H1 (cell line): Measurements from ENCODE around the gene SHISA9. TPM values are rescaled to one million over a fixed set of nuclear protein-coding genes. Genes with fewer than 3 reads are reported as not detected.

Experiments
- CTCF ChIA-PET: fragments of 300-600 bp; sonication (Branson Sonifier 250); formaldehyde crosslinking; loops from one replicate; lab custom pipeline; 2021; ENCODE audit not compliant: partially characterized antibody; lab: Charles Lee
- POLR2A ChIA-PET: fragments of 300-600 bp; sonication (Branson Sonifier 250); formaldehyde crosslinking; loops from one replicate; lab custom pipeline; 2021; ENCODE audit warnings: inconsistent platforms; ENCODE audit not compliant: partially characterized antibody; lab: Charles Lee
- DNase-seq, 2 experiments: peaks; one replicate each; pipeline versions ENCODE4 v3.0.0 to v3.0.0-alpha.2; 2010 to 2022; ENCODE audit warnings: low spot score in 2 of 2, low read depth in 1 of 2, mixed read lengths in 1 of 2
- FAIRE-seq: peaks from 2 replicates; lab custom pipeline; 2011; peaks lifted over from hg19 to GRCh38; lab: Jason Lieb, UNC
- H2AFZ ChIP-seq: 2 replicates; pipeline ENCODE4 v1.8.1; 2012; ENCODE audit warnings: low read length, inconsistent platforms
- H2AK5ac ChIP-seq: 2 replicates; pipeline ENCODE4 v1.6.1; 2013; ENCODE audit warnings: low read depth, low read length
- H2BK120ac ChIP-seq: replicated peaks from 2 replicates; pipeline ENCODE3; 2013; ENCODE audit warnings: low read depth, low read length, inconsistent platforms
- H2BK12ac ChIP-seq: 2 replicates; pipeline ENCODE4 v1.6.1; 2013; ENCODE audit warnings: low read depth, low read length
- H2BK15ac ChIP-seq: 2 replicates; pipeline ENCODE4 v1.6.1; 2013; ENCODE audit warnings: low read length
- H2BK20ac ChIP-seq: 2 replicates; pipeline ENCODE4 v1.6.1; 2013; ENCODE audit warnings: low read length
- H2BK5ac ChIP-seq: 2 replicates; pipeline ENCODE4 v1.6.1; 2013; ENCODE audit warnings: low read depth, low read length
- H3K14ac ChIP-seq: 2 replicates; pipeline ENCODE4 v1.6.1; 2013; ENCODE audit warnings: inconsistent platforms; ENCODE audit not compliant: insufficient read length
- H3K18ac ChIP-seq: 2 replicates; pipeline ENCODE4 v1.6.1; 2013; ENCODE audit warnings: low read length; ENCODE audit errors: extremely low read depth
- H3K23ac ChIP-seq: 2 replicates; pipeline ENCODE4 v1.6.1; 2013; ENCODE audit warnings: inconsistent platforms; ENCODE audit not compliant: insufficient read length
- H3K23me2 ChIP-seq: 2 replicates; pipeline ENCODE4 v1.6.1; 2013; ENCODE audit warnings: low read depth, low read length
- H3K27ac ChIP-seq: 2 replicates; pipeline ENCODE4 v1.6.1; 2011; ENCODE audit warnings: low read depth, low read length, inconsistent platforms
- H3K27me3 ChIP-seq, 4 experiments: replicated peaks in 1 of 4; 1 replicate in 1 of 4; 2 replicates in 3 of 4; pipeline versions ENCODE4 v1.6.1 to v1.8.1; 2011 to 2013; ENCODE audit warnings: low read length in 3 of 4, mild to moderate bottlenecking in 3 of 4, inconsistent platforms in 2 of 4, mixed read lengths in 2 of 4, moderate library complexity in 1 of 4; ENCODE audit not compliant: control insufficient read depth in 3 of 4, insufficient read depth in 3 of 4; ENCODE audit errors: extremely low read depth in 1 of 4
- H3K36me3 ChIP-seq, 4 experiments: 2 replicates each; pipeline versions ENCODE4 v1.6.1 to v1.8.1; 2011 to 2013; ENCODE audit warnings: mild to moderate bottlenecking in 4 of 4, low read length in 3 of 4, moderate library complexity in 2 of 4, control low read depth in 1 of 4, inconsistent platforms in 1 of 4; ENCODE audit not compliant: insufficient read depth in 4 of 4, control insufficient read depth in 2 of 4
- H3K4ac ChIP-seq: replicated peaks from 2 replicates; pipeline ENCODE3; 2013; ENCODE audit warnings: low read length, low read depth, mixed read lengths, inconsistent platforms; ENCODE audit not compliant: insufficient read length
- H3K4me1 ChIP-seq, 4 experiments: replicated peaks in 1 of 4; 1 replicate in 1 of 4; 2 replicates in 3 of 4; pipeline versions ENCODE4 v1.6.1 to v1.8.1; 2011 to 2013; ENCODE audit warnings: low read length in 3 of 4, inconsistent platforms in 2 of 4, mixed read lengths in 1 of 4; ENCODE audit not compliant: insufficient read depth in 4 of 4, control insufficient read depth in 3 of 4
- H3K4me2 ChIP-seq, 2 experiments: 2 replicates each; pipeline versions ENCODE4 v1.6.1 to v1.8.1; 2011 to 2013; ENCODE audit warnings: low read depth in 2 of 2, low read length in 2 of 2, control low read depth in 1 of 2, inconsistent platforms in 1 of 2, mild to moderate bottlenecking in 1 of 2; ENCODE audit not compliant: insufficient read depth in 1 of 2
- H3K4me3 ChIP-seq, 4 experiments: fragments of 200-600, 300-600 bp in 1 of 4; sonication (generic), shearing (Covaris generic), sonication (Bioruptor Twin) in 1 of 4; 2 replicates each; pipeline versions ENCODE4 v1.5.1 to v1.8.1; 2011 to 2016; ENCODE audit warnings: low read length in 4 of 4, low read depth in 3 of 4, control low read depth in 2 of 4, inconsistent platforms in 2 of 4, mild to moderate bottlenecking in 2 of 4, mixed read lengths in 1 of 4, moderate library complexity in 1 of 4; ENCODE audit not compliant: insufficient read depth in 2 of 4; ENCODE audit errors: extremely low read depth in 1 of 4
- H3K56ac ChIP-seq: replicated peaks from 2 replicates; pipeline ENCODE3; 2013; ENCODE audit warnings: low read depth, mild to moderate bottlenecking, mixed read lengths, low read length, inconsistent platforms; ENCODE audit not compliant: insufficient read length
- H3K79me1 ChIP-seq: 2 replicates; pipeline ENCODE4 v1.6.1; 2013; ENCODE audit warnings: low read depth, low read length, control low read depth
- H3K79me2 ChIP-seq, 2 experiments: 2 replicates each; pipeline versions ENCODE4 v1.6.1 to v1.8.1; 2012 to 2013; ENCODE audit warnings: low read length in 2 of 2, mild to moderate bottlenecking in 2 of 2, inconsistent platforms in 1 of 2; ENCODE audit not compliant: insufficient read depth in 2 of 2, control insufficient read depth in 1 of 2
- H3K9ac ChIP-seq, 4 experiments: replicated peaks in 1 of 4; 1 replicate in 1 of 4; 2 replicates in 3 of 4; pipeline versions ENCODE4 v1.6.1 to v1.8.1; 2011 to 2013; ENCODE audit warnings: low read depth in 3 of 4, low read length in 3 of 4, control low read depth in 2 of 4, mild to moderate bottlenecking in 2 of 4, moderate library complexity in 2 of 4, inconsistent platforms in 1 of 4; ENCODE audit errors: extremely low read depth in 1 of 4
- H3K9me3 ChIP-seq, 2 experiments: 2 replicates each; pipeline versions ENCODE4 v1.6.1 to v1.8.1; 2012 to 2013; ENCODE audit warnings: mild to moderate bottlenecking in 2 of 2, moderate library complexity in 2 of 2, control low read depth in 1 of 2, inconsistent platforms in 1 of 2, low read depth in 1 of 2, low read length in 1 of 2, mixed read lengths in 1 of 2; ENCODE audit not compliant: insufficient read depth in 2 of 2
- H4K20me1 ChIP-seq, 2 experiments: replicated peaks in 1 of 2; 2 replicates each; pipeline versions ENCODE3 to v1.8.1; 2011 to 2013; ENCODE audit warnings: inconsistent platforms in 2 of 2, low read length in 2 of 2, mild to moderate bottlenecking in 1 of 2; ENCODE audit not compliant: insufficient read depth in 2 of 2, control insufficient read depth in 1 of 2
- H4K5ac ChIP-seq: 2 replicates; pipeline ENCODE4 v1.6.1; 2013; ENCODE audit warnings: low read length, low read depth, mixed read lengths, inconsistent platforms; ENCODE audit not compliant: insufficient read length
- H4K8ac ChIP-seq: 2 replicates; pipeline ENCODE4 v1.8.0; 2013; ENCODE audit warnings: mild to moderate bottlenecking, moderate library complexity, low read length, inconsistent platforms; ENCODE audit not compliant: insufficient read depth; ENCODE audit errors: extremely low read depth
- H4K91ac ChIP-seq: replicated peaks from 2 replicates; pipeline ENCODE3; 2013; ENCODE audit warnings: low read length, mixed read lengths, inconsistent platforms; ENCODE audit not compliant: insufficient read length
- ASH2L ChIP-seq: fragments of 200-600, 300-600 bp; sonication (generic); IDR thresholded peaks from one replicate; pipeline ENCODE4 v1.7.1; 2017; ENCODE audit warnings: low read length
- BRCA1 ChIP-seq: IDR thresholded peaks from 2 replicates; pipeline ENCODE4 v1.6.1; 2012; ENCODE audit warnings: low read depth, low read length, improper control_type of control experiment
- CHD1 ChIP-seq: IDR thresholded peaks from 2 replicates; pipeline ENCODE4 v1.6.1; 2012; ENCODE audit warnings: low read depth, low read length, improper control_type of control experiment
- CREB1 ChIP-seq: IDR thresholded peaks from 2 replicates; pipeline ENCODE4 v1.6.1; 2012; ENCODE audit warnings: inconsistent platforms
- KDM1A ChIP-seq: fragments of 200-600, 300-600 bp; sonication (generic); IDR thresholded peaks from 2 replicates; pipeline ENCODE4 v1.7.1; 2016; ENCODE audit warnings: mild to moderate bottlenecking, low read length, borderline replicate concordance
- KDM5A ChIP-seq: fragments of 200-600 bp; IDR thresholded peaks from 2 replicates; pipeline ENCODE4 v1.7.1; 2012; ENCODE audit warnings: mild to moderate bottlenecking, low read length, inconsistent platforms, mixed read lengths
- NANOG ChIP-seq: IDR thresholded peaks from 2 replicates; pipeline ENCODE4 v1.6.1; 2011; ENCODE audit warnings: low read length, low read depth, mild to moderate bottlenecking, inconsistent platforms; ENCODE audit not compliant: insufficient read depth, poor library complexity, severe bottlenecking
- RBBP5 ChIP-seq: IDR thresholded peaks from 2 replicates; pipeline ENCODE4 v1.7.1; 2012; ENCODE audit warnings: low read depth, mild to moderate bottlenecking, inconsistent platforms, low read length, moderate library complexity, borderline replicate concordance
- SP2 ChIP-seq: IDR thresholded peaks from 2 replicates; pipeline ENCODE4 v1.6.1; 2012; ENCODE audit warnings: mild to moderate bottlenecking, low read length, inconsistent platforms
- SUZ12 ChIP-seq: fragments of 200-600 bp; sonication (generic); IDR thresholded peaks from 2 replicates; pipeline ENCODE4 v1.6.1; 2012; ENCODE audit warnings: mild to moderate bottlenecking, inconsistent platforms, low read length, moderate library complexity, mixed read lengths
- WGBS, 2 experiments: shearing (Covaris generic) in 1 of 2; methylation state at CpG; one replicate each; pipeline versions ENCODE4 v1.1.6 to v1.1.7; 2013 to 2015; ENCODE audit warnings: low lambda C conversion rate in 2 of 2, mixed read lengths in 2 of 2, inconsistent platforms in 1 of 2, low coverage in 1 of 2, missing lambda C conversion rate in 1 of 2; ENCODE audit not compliant: insufficient replicate concordance in 2 of 2, insufficient coverage in 1 of 2, insufficient read length in 1 of 2; ENCODE audit errors: extremely low coverage in 1 of 2, missing lambda C conversion rate in 1 of 2; 5-methylcytosine and 5-hydroxymethylcytosine counted together
- polyA plus RNA-seq, 7 experiments: library from polyadenylated mRNA; depleted of rRNA in 3 of 7; stranded (reverse) in 5 of 7; unstranded in 2 of 7; fragments of >200 nt in 5 of 7; fragments of 200-250 nt in 2 of 7; gene quantifications; 1 replicate in 5 of 7; 2 replicates in 1 of 7; 4 replicates in 1 of 7; pipeline versions ENCODE4 v1.2.1 to v1.2.3, GENCODE V29; 2011 to 2013; ENCODE audit warnings: missing spikeins in 2 of 7, mixed read lengths in 2 of 7
- total RNA-seq: library from RNA; stranded (reverse); fragmentation: NEBNext Ultra II Directional; extraction: Animal tissue kit (Norgen Biotek cat#: 25700); gene quantifications from 2 replicates; pipeline ENCODE4 v1.2.1, GENCODE V29; 2021
- TF ChIP-seq, protein P1 (sequence below): IDR thresholded peaks from 2 replicates; pipeline ENCODE4 v1.6.1; 2012; ENCODE audit warnings: inconsistent platforms

Gene SHISA9
- total and polyA plus RNA-seq, 2 of the 8 experiments (the other 6 are each of a cell fraction or from before 2014, with no cell fraction given), result 25.6 to 39.8 TPM

GRCh38 chr16:13005721-13006247 lies 104.4 kb downstream of the SHISA9 start:
- Histone ChIP-seq H2AK5ac (no peak overlapping the region), H2AFZ (no peak overlapping the region), H3K79me1 (peaks cover 7% of the 10 kb centered on the region; the same call in 1 of the 2 replicates), H4K91ac (no peak overlapping the region), H2BK12ac (no peak overlapping the region), H3K9ac (no peak overlapping the region), H2BK20ac (no peak overlapping the region)
- 96% methylated on average over 12 of the region's 12 CpGs; no CpG with 5 or more reads in 1 of the 2 experiments for WGBS, 2 experiments
- POLR2A ChIA-PET, result no interaction called here
- TF ChIP-seq ASH2L, result no peak
- no peak for TF ChIP-seq SUZ12
- TF ChIP-seq CREB1, result no peak
- no peak for TF ChIP-seq RBBP5
- no peak for TF ChIP-seq KDM5A
- no peak for TF ChIP-seq CHD1
- TF ChIP-seq NANOG, result no peak
- no peak for TF ChIP-seq SP2
- no peak for TF ChIP-seq KDM1A
- TF ChIP-seq, protein P1, sequence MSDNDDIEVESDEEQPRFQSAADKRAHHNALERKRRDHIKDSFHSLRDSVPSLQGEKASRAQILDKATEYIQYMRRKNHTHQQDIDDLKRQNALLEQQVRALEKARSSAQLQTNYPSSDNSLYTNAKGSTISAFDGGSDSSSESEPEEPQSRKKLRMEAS, result no peak
- TF ChIP-seq BRCA1, result no peak
- TF ChIP-seq, all 59 proteins: peak for 0
- no peak for DNase-seq
- Histone ChIP-seq H3K23me2 (no peaks in the 10 kb centered on the region), H3K4me1 (peaks cover 0 to 3% (median 1%) of the 10 kb centered on the region in 4 experiments; a peak in 1 of 7 replicates), H3K9me3 (no peaks in the 10 kb centered on the region), H2BK120ac (no peak overlapping the region), H3K4me3 (no peak overlapping the region), H4K8ac (no peak overlapping the region), H3K27me3 (no peaks in the 10 kb centered on the region), H4K20me1 (no peaks in the 10 kb centered on the region), H3K18ac (no peak overlapping the region), H4K5ac (no peak overlapping the region), H3K36me3 (no peaks in the 10 kb centered on the region), H3K4me2 (no peak overlapping the region), H3K14ac (no peak overlapping the region), H3K4ac (no peak overlapping the region), H2BK15ac (no peak overlapping the region), H2BK5ac (no peak overlapping the region), H3K23ac (no peak overlapping the region), H3K27ac (no peak overlapping the region), H3K56ac (no peak overlapping the region), H3K79me2 (peaks cover 0 to 60% of the 10 kb centered on the region in 2 experiments; a peak in 3 of 4 replicates)
- no peak for FAIRE-seq
- CTCF ChIA-PET, result interaction anchor here (0.9 to 1.2 kb wide), 3 partner anchors 12 to 51 kb away, joined by 3 read pairs; no protein-coding TSS in a partner anchor
